HepG2 (cell line): ENCODE results near the gene NEMF.

Experiments used
- CERS6 ChIP-seq: sonication (generic); formaldehyde crosslinking; IDR thresholded peaks from 2 replicates; pipeline ENCODE4 v1.5.0; 2020; ENCODE audit warnings: missing genetic modification reagents
- HINFP ChIP-seq: sonication (generic); formaldehyde crosslinking; IDR thresholded peaks from 2 replicates; pipeline ENCODE4 v1.4.0; 2020; ENCODE audit warnings: low read depth, mild to moderate bottlenecking, missing genetic modification reagents

GRCh38 chr14:49853572-49854375 is 1.2 kb upstream of the NEMF start:
- no peak for TF ChIP-seq CERS6 (CRISPR knock-in tag)
- TF ChIP-seq HINFP = no peak
